Activated CD8-positive, alpha-beta memory T cell treated with anti-CD3 and anti-CD28 coated beads for 24 hours (primary cell): ENCODE results near the gene VEZF1.

Experiments
- DNase-seq: peaks from one replicate; pipeline ENCODE4 v3.0.0-alpha.2; 2020

Gene VEZF1

DNA sequence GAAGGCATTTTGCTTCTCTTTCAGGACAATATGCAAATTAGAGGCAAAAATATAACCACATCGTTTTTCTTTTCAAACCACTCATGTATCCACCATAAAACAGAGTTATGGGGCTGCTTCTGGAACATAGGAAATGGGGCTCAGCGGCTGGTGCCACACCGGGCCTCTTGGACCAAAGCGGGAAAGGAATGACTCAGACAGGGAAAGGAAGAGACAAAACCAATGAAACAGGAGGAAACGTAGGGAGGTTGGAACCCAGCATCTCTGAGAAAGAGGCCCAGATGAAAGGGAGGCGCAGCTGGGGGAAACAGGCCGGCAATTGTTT, 61.4 kb downstream of the VEZF1 start:
- no peak for DNase-seq

- DNase-seq, result no peak
These were observed 62.6 kb downstream of the VEZF1 start for GRCh38 chr17:57925361-57925990.

GRCh38 chr17:57924677-57925076, 63.4 kb downstream of the VEZF1 start:
- no peak for DNase-seq
